GM23338 (cell line): ENCODE data around the gene PDE1C.

ENCODE experiments used
- CREB1 ChIP-seq: fragments of 250-450 bp; sonication (Bioruptor Pico); IDR thresholded peaks from 2 replicates; pipeline ENCODE4 v1.5.0; 2020; ENCODE audit warnings: low read depth, mild to moderate bottlenecking, moderate library complexity
- CTCF ChIP-seq, 2 experiments: fragments of 200-600 bp in 1 of 2; sonication (generic) in 1 of 2; conservative IDR thresholded peaks; 2 replicates each; pipeline versions ENCODE4 v1.5.1 to v1.6.1; 2016 to 2017; ENCODE audit warnings: antibody characterized with exemption in 2 of 2, low read depth in 2 of 2, mild to moderate bottlenecking in 2 of 2, moderate library complexity in 1 of 2
- ETS1 ChIP-seq: IDR thresholded peaks from 2 replicates; pipeline ENCODE4 v1.6.1; 2016; ENCODE audit warnings: antibody characterized with exemption
- EZH2 ChIP-seq: fragments of 200-600 bp; sonication (generic); IDR thresholded peaks from one replicate; pipeline ENCODE4 v1.8.0; 2017; ENCODE audit warnings: antibody characterized with exemption, mild to moderate bottlenecking, low read depth; ENCODE audit not compliant: unreplicated experiment
- EZH2phosphoT487 ChIP-seq: fragments of 200-600 bp; sonication (generic); IDR thresholded peaks from one replicate; pipeline ENCODE4 v1.8.1; 2018; ENCODE audit warnings: antibody characterized with exemption; ENCODE audit not compliant: unreplicated experiment
- JUNB ChIP-seq: IDR thresholded peaks from one replicate; pipeline ENCODE4 v1.6.1; 2016; ENCODE audit warnings: antibody characterized with exemption; ENCODE audit not compliant: unreplicated experiment
- POLR2AphosphoS5 ChIP-seq: IDR thresholded peaks from 2 replicates; pipeline ENCODE4 v1.6.1; 2016; ENCODE audit warnings: antibody characterized with exemption, low read depth
- STAT1 ChIP-seq: IDR thresholded peaks from one replicate; pipeline ENCODE4 v1.6.1; 2016; ENCODE audit warnings: antibody characterized with exemption; ENCODE audit not compliant: unreplicated experiment

GRCh38 chr7:31850066-31850465, 220.1 kb downstream of the PDE1C start:
- TF ChIP-seq ETS1 (no peak), POLR2AphosphoS5 (no peak), CTCF (conservative IDR thresholded peaks at IDR 0.05; ENCODE audit: low read depth in 2 of 2) (no peak), STAT1 (no peak), EZH2phosphoT487 (no peak), JUNB (no peak), EZH2 (no peak), CREB1 (no peak)
